CD4-positive, CD25-positive, alpha-beta regulatory T cell (primary cell): ENCODE results near the gene LRRK1. TPM values are rescaled to one million over a fixed set of nuclear protein-coding genes. Genes with fewer than 3 reads are reported as not detected.

ENCODE experiments used
- ATAC-seq, 2 donors: fragments of 150-1000 bp; cut with Tn5 transposase; one replicate each; pipeline ENCODE4 v1.10.0; 2021; ENCODE audit warnings: low read depth in 2 of 2, moderate number of reproducible peaks in 2 of 2, moderate library complexity in 1 of 2
- DNase-seq, 3 donors: peaks; one replicate each; pipeline versions ENCODE4 v3.0.0 to v3.0.0-alpha.2; 2012 to 2022; ENCODE audit warnings: mixed read lengths in 1 of 3
- H3K27ac ChIP-seq: one replicate; pipeline ENCODE4 v1.7.0; 2013; ENCODE audit warnings: mild to moderate bottlenecking, low read length; ENCODE audit not compliant: insufficient read depth, poor library complexity, severe bottlenecking
- H3K27me3 ChIP-seq: one replicate; pipeline ENCODE4 v1.7.0; 2013; ENCODE audit warnings: low read length; ENCODE audit not compliant: control insufficient read depth, insufficient read depth
- H3K36me3 ChIP-seq: one replicate; pipeline ENCODE4 v1.7.0; 2013; ENCODE audit warnings: mild to moderate bottlenecking, low read length, moderate library complexity; ENCODE audit not compliant: control insufficient read depth, insufficient read depth
- H3K4me1 ChIP-seq: 2 replicates; pipeline ENCODE4 v1.7.0; 2013; ENCODE audit warnings: mild to moderate bottlenecking, low read length; ENCODE audit not compliant: insufficient read depth, control insufficient read depth, poor library complexity, severe bottlenecking
- H3K4me3 ChIP-seq: one replicate; pipeline ENCODE4 v1.7.0; 2013; ENCODE audit warnings: low read depth, mild to moderate bottlenecking, low read length, moderate library complexity
- H3K9me3 ChIP-seq, 2 experiments: 1 replicate in 1 of 2; 2 replicates in 1 of 2; pipeline ENCODE4 v1.7.0; 2013; ENCODE audit warnings: low read length in 2 of 2, mild to moderate bottlenecking in 1 of 2, moderate library complexity in 1 of 2; ENCODE audit not compliant: control insufficient read depth in 2 of 2
- H3K27ac Mint-ChIP-seq, 3 donors: one replicate each; pipeline ENCODE4 v1.8.0; 2020 to 2022; ENCODE audit warnings: mild to moderate bottlenecking in 3 of 3, mixed read lengths in 3 of 3, moderate library complexity in 2 of 3
- H3K27me3 Mint-ChIP-seq: one replicate; pipeline ENCODE4 v1.8.0; 2022; ENCODE audit warnings: mild to moderate bottlenecking, mixed read lengths
- H3K36me3 Mint-ChIP-seq: one replicate; pipeline ENCODE4 v1.8.0; 2020; ENCODE audit warnings: mixed read lengths
- H3K4me1 Mint-ChIP-seq, 4 donors: one replicate each; pipeline ENCODE4 v1.8.0; 2020 to 2022; ENCODE audit warnings: mixed read lengths in 4 of 4, mild to moderate bottlenecking in 1 of 4
- H3K4me3 Mint-ChIP-seq, 4 donors: one replicate each; pipeline ENCODE4 v1.8.0; 2020 to 2022; ENCODE audit warnings: mild to moderate bottlenecking in 4 of 4, mixed read lengths in 4 of 4, moderate library complexity in 3 of 4
- H3K9me3 Mint-ChIP-seq, 7 donors: one replicate each; pipeline ENCODE4 v1.8.0; 2020 to 2022; ENCODE audit warnings: mixed read lengths in 7 of 7, mild to moderate bottlenecking in 3 of 7, moderate library complexity in 2 of 7
- polyA plus RNA-seq, 4 donors: library from polyadenylated mRNA; unstranded; fragments of 300-500 nt; fragmentation: Illumina TruSeq; gene quantifications; one replicate each; pipeline ENCODE4 v1.2.3, GENCODE V29; 2021
- total RNA-seq: library from RNA; stranded (reverse); gene quantifications from one replicate; pipeline ENCODE4 v1.2.3, GENCODE V29; 2022

Gene LRRK1
- total and polyA plus RNA-seq, 5 donors from 2014 or later = 0.06 to 0.17 TPM; not detected in 3

DNA sequence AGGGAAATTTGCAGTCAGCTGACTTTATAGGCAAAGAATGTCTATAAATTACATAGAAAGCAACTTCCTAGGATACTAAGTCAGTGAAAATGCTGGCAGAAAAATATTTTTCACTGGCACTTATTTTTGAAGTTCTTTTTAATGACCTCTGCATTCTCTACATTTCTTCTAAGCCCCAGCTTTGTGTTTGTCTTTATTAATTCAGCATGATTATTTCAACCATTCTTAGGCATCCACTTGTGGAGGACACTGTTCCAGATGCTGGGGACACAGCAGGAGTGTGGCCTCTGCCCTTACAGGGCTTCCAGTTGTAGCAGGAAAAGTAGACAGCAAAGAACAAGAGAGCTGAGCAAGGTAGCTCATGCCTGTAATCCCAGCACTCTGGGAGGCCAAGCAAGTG lies 15.0 kb downstream of the LRRK1 start:
- no peaks in the 10 kb centered on the region for H3K36me3 ChIP-seq
- H3K4me3 ChIP-seq = no peak overlapping the region
- H3K27ac ChIP-seq = no peak overlapping the region
- no peaks in the 10 kb centered on the region for H3K9me3 Mint-ChIP-seq
- H3K27ac Mint-ChIP-seq = no peak overlapping the region
- H3K9me3 ChIP-seq = no peaks in the 10 kb centered on the region
- H3K27me3 ChIP-seq = no peaks in the 10 kb centered on the region
- H3K4me3 Mint-ChIP-seq = no peak overlapping the region
- ATAC-seq = no peak
- peaks cover 18% of the 10 kb centered on the region for H3K27me3 Mint-ChIP-seq
- DNase-seq = no peak
- no peaks in the 10 kb centered on the region for H3K36me3 Mint-ChIP-seq
- no peaks in the 10 kb centered on the region for H3K4me1 Mint-ChIP-seq
- H3K4me1 ChIP-seq = no peaks in the 10 kb centered on the region

GRCh38 chr15:100934726-100935125 lies 15.6 kb downstream of the LRRK1 start:
- ATAC-seq (no peak), DNase-seq (no peak)
- Mint-ChIP-seq H3K4me1 (no peaks in the 10 kb centered on the region), H3K27me3 (peaks cover 17% of the 10 kb centered on the region), H3K36me3 (no peaks in the 10 kb centered on the region), H3K4me3 (no peak overlapping the region), H3K9me3 (no peaks in the 10 kb centered on the region), H3K27ac (no peak overlapping the region)
- no peaks in the 10 kb centered on the region for H3K4me1 ChIP-seq
- H3K4me3 ChIP-seq = no peak overlapping the region
- H3K27me3 ChIP-seq = no peaks in the 10 kb centered on the region
- no peak overlapping the region for H3K27ac ChIP-seq
- H3K9me3 ChIP-seq = no peaks in the 10 kb centered on the region
- no peaks in the 10 kb centered on the region for H3K36me3 ChIP-seq

DNA sequence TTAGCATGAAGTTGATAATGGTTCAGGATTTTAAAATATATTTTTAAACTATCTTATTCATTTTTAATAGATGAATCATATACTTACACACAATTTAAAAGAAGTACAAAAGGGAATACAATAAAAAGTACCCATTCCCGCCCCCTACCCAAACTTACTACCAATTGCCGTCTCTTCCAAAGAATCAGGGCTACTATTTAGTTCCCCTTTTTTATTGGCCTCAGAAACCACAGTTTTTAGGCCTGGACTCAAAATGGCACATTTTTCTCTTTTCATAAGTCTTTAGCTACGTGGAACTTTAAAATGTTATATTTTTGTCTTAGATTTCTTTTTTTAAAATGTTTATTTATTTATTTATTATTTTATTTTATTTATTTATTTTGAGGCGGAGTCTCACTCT lies 18.0 kb downstream of the LRRK1 start:
- Histone ChIP-seq H3K27ac (no peak overlapping the region), H3K36me3 (no peaks in the 10 kb centered on the region), H3K4me1 (no peaks in the 10 kb centered on the region), H3K9me3 (no peaks in the 10 kb centered on the region), H3K27me3 (no peaks in the 10 kb centered on the region), H3K4me3 (no peak overlapping the region)
- H3K9me3 Mint-ChIP-seq = no peaks in the 10 kb centered on the region
- ATAC-seq = no peak
- DNase-seq = no peak
- H3K36me3 Mint-ChIP-seq = no peaks in the 10 kb centered on the region
- H3K4me1 Mint-ChIP-seq = no peaks in the 10 kb centered on the region
- no peak overlapping the region for H3K4me3 Mint-ChIP-seq
- H3K27me3 Mint-ChIP-seq = peaks cover 13% of the 10 kb centered on the region
- no peak overlapping the region for H3K27ac Mint-ChIP-seq

GRCh38 chr15:100939791-100940190 lies 20.6 kb downstream of the LRRK1 start:
- Histone ChIP-seq H3K9me3 (no peaks in the 10 kb centered on the region), H3K4me3 (no peak overlapping the region), H3K36me3 (no peaks in the 10 kb centered on the region), H3K4me1 (no peaks in the 10 kb centered on the region), H3K27ac (no peak overlapping the region), H3K27me3 (no peaks in the 10 kb centered on the region)
- no peaks in the 10 kb centered on the region for H3K9me3 Mint-ChIP-seq
- no peaks in the 10 kb centered on the region for H3K4me1 Mint-ChIP-seq
- H3K4me3 Mint-ChIP-seq = no peak overlapping the region
- no peak for ATAC-seq
- DNase-seq = no peak
- H3K27me3 Mint-ChIP-seq = no peaks in the 10 kb centered on the region
- no peak overlapping the region for H3K27ac Mint-ChIP-seq
- no peaks in the 10 kb centered on the region for H3K36me3 Mint-ChIP-seq

- no peak overlapping the region for H3K4me3 Mint-ChIP-seq
- H3K4me1 ChIP-seq = no peaks in the 10 kb centered on the region
- ATAC-seq = peak in 1 of 2 donors; percentile 34
- H3K27ac Mint-ChIP-seq = no peak overlapping the region
- H3K9me3 ChIP-seq = no peaks in the 10 kb centered on the region
- H3K4me3 ChIP-seq = no peak overlapping the region
- no peaks in the 10 kb centered on the region for H3K9me3 Mint-ChIP-seq
- no peak overlapping the region for H3K27ac ChIP-seq
- H3K27me3 Mint-ChIP-seq = no peaks in the 10 kb centered on the region
- H3K4me1 Mint-ChIP-seq = no peaks in the 10 kb centered on the region
- H3K27me3 ChIP-seq = no peaks in the 10 kb centered on the region
- no peaks in the 10 kb centered on the region for H3K36me3 ChIP-seq
- no peak for DNase-seq
- H3K36me3 Mint-ChIP-seq = no peaks in the 10 kb centered on the region
Observed at GRCh38 chr15:100940767-100941379, 21.7 kb downstream of the LRRK1 start.

DNA sequence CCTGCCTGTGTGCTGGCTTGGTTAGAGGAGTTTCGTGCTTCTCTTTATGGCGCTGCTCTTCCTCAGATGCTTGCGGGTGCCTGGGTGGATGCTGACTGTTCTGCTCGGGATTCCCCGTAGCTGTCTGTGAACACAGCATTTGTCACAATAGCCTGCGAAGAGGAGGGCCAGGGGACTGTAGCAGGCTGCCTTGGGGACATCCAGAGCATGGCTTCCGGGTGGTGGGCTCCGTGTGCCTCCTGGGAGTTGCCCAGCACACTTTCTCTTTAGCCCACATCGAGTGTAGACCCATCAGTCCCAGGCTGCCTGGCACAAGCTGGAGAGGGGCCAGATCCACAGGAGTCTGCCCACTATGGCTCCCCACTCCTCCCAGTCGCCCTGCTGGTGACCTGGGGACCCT lies 22.4 kb downstream of the LRRK1 start:
- Mint-ChIP-seq H3K36me3 (no peaks in the 10 kb centered on the region), H3K9me3 (no peaks in the 10 kb centered on the region), H3K4me3 (no peak overlapping the region), H3K4me1 (no peaks in the 10 kb centered on the region), H3K27ac (no peak overlapping the region), H3K27me3 (no peaks in the 10 kb centered on the region)
- Histone ChIP-seq H3K36me3 (no peaks in the 10 kb centered on the region), H3K4me3 (no peak overlapping the region), H3K4me1 (no peaks in the 10 kb centered on the region), H3K27me3 (no peaks in the 10 kb centered on the region), H3K9me3 (no peaks in the 10 kb centered on the region), H3K27ac (no peak overlapping the region)
- no peak for DNase-seq
- no peak for ATAC-seq

DNA sequence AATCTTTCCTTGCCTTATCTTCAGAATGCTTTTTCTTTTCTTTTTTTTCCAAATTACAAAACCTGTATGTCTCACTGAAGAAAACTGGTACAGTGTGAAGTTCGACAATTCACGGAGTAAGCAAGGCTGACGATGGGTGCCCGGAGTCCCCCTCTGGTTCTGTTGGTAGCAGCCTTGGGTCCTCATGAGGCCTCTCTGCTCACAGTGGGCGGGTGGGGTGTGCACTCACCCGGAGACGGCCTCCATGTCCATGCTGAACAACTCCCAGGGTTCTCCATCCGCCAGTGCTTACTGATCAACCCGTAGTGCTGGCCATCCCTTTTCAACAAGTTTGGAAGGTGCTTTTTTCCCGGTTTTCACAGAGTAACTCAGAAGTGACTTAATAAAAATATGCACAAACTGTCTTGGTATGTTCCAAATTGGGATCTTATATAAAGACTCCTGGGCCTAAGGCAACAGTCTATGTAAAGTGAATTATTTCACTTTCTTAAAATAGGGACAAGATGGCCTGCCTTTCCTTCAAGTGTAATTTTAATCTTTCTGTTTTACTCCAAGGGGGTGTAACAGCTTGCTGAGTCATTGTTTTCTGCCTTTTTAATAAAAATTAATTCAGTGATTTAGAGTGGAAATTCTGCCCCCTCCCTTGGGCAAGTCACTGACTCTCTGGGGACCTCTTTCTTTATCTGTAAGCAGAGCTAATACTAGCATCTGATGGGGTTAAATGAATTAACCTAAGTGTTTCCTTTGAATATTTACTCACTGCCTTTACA lies 23.7 kb downstream of the LRRK1 start:
- no peak for ATAC-seq
- H3K36me3 Mint-ChIP-seq = no peaks in the 10 kb centered on the region
- H3K36me3 ChIP-seq = no peaks in the 10 kb centered on the region
- H3K9me3 ChIP-seq = no peaks in the 10 kb centered on the region
- no peaks in the 10 kb centered on the region for H3K4me1 ChIP-seq
- H3K27ac Mint-ChIP-seq = no peak overlapping the region
- H3K27me3 ChIP-seq = no peaks in the 10 kb centered on the region
- H3K4me3 ChIP-seq = no peak overlapping the region
- H3K4me1 Mint-ChIP-seq = no peaks in the 10 kb centered on the region
- no peaks in the 10 kb centered on the region for H3K9me3 Mint-ChIP-seq
- no peak for DNase-seq
- no peak overlapping the region for H3K4me3 Mint-ChIP-seq
- H3K27ac ChIP-seq = no peak overlapping the region
- no peaks in the 10 kb centered on the region for H3K27me3 Mint-ChIP-seq
